Body of pancreas (tissue), 4 donors: Measurements from ENCODE around the gene DENND5B. TPM values are rescaled to one million over a fixed set of nuclear protein-coding genes. Genes with fewer than 3 reads are reported as not detected.
"Not testable (repeated sequence)": the region's sequence is repeated elsewhere in the genome, so short reads cannot be mapped to it uniquely, and the experiment has no call there.

Experiments
- ATAC-seq: fragments of 150-250 bp; one replicate; pipeline ENCODE4 v1.9.1; 2016
- DNase-seq, 4 donors: peaks; one replicate each; pipeline ENCODE4 v3.0.0-alpha.2; 2019
- H3K27ac ChIP-seq, 4 donors: fragments of 200-600 bp; sonication (generic); 1 replicate in 3 of 4; 2 replicates in 1 of 4; pipeline versions ENCODE4 v1.5.1 to v1.6.1; 2016 to 2019; ENCODE audit warnings: mild to moderate bottlenecking in 1 of 4, mixed read lengths in 1 of 4, moderate library complexity in 1 of 4
- H3K27me3 ChIP-seq, 2 donors: fragments of 200-600 bp; sonication (generic); one replicate each; pipeline ENCODE4 v1.6.0; 2016; ENCODE audit warnings: mild to moderate bottlenecking in 1 of 2
- H3K36me3 ChIP-seq, 2 donors: fragments of 200-600 bp; sonication (generic); replicated peaks in 1 of 2; 2 replicates each; pipeline ENCODE4 v1.5.1; 2016; ENCODE audit warnings: low read depth in 2 of 2; ENCODE audit not compliant: insufficient read depth in 1 of 2
- H3K4me1 ChIP-seq: fragments of 200-600 bp; sonication (generic); one replicate; pipeline ENCODE4 v1.6.0; 2016
- H3K4me3 ChIP-seq, 2 donors: fragments of 200-600 bp; sonication (generic); 1 replicate in 1 of 2; 2 replicates in 1 of 2; pipeline ENCODE4 v1.5.1; 2016 to 2019
- H3K9me3 ChIP-seq, 3 donors: fragments of 200-600 bp; sonication (generic); 1 replicate in 2 of 3; 2 replicates in 1 of 3; pipeline ENCODE4 v1.5.1; 2016
- CTCF ChIP-seq, 7 experiments: fragments of 450-650 bp in 4 of 7; fragments of 200-600 bp in 3 of 7; sonication (generic) in 3 of 7; IDR thresholded peaks; one replicate each; pipeline ENCODE4 v1.5.1; 2016 to 2019; ENCODE audit warnings: antibody characterized with exemption in 7 of 7
- POLR2A ChIP-seq, 3 donors: fragments of 450-650 bp; IDR thresholded peaks; one replicate each; pipeline ENCODE4 v1.6.1; 2016; ENCODE audit warnings: antibody characterized with exemption in 3 of 3, mild to moderate bottlenecking in 2 of 3
- WGBS, 2 donors: methylation state at CpG; one replicate each; pipeline ENCODE4 v1.1.5; 2017; 5-methylcytosine and 5-hydroxymethylcytosine counted together
- intact Hi-C: fragments of 100-400 bp; cut with DNase I; formaldehyde crosslinking; loops from one replicate; pipeline ENCODE4 v1.15.1; 2023
- total RNA-seq, 2 donors: library from RNA; depleted of rRNA; stranded (reverse); fragments of >200 nt; gene quantifications; one replicate each; pipeline ENCODE4 v1.1.0, GENCODE V29; 2016

DENND5B gene
- total RNA-seq, 2 donors from 2014 or later: 8.8 to 32.0 TPM

GRCh38 chr12:31622038-31622437 lies 31.1 kb upstream of the DENND5B start:
- DNase-seq (no peak), ATAC-seq (no peak)
- WGBS, 2 donors: 87 to 96% methylated on average over 4 of the region's 4 CpGs
- TF ChIP-seq CTCF (IDR thresholded peaks at IDR 0.05) (no peak), POLR2A (IDR thresholded peaks at IDR 0.05) (no peak)
- Histone ChIP-seq H3K9me3 (no peaks in the 10 kb centered on the region), H3K36me3 (no peaks in the 10 kb centered on the region), H3K27me3 (no peaks in the 10 kb centered on the region), H3K4me1 (no peaks in the 10 kb centered on the region), H3K27ac (no peak overlapping the region), H3K4me3 (no peak overlapping the region)
- intact Hi-C loops: no loop called here

- DNase-seq: no peak
- intact Hi-C loops: no loop called here
- Histone ChIP-seq H3K27ac (no peak overlapping the region), H3K9me3 (no peaks in the 10 kb centered on the region), H3K27me3 (no peaks in the 10 kb centered on the region), H3K4me3 (no peak overlapping the region), H3K4me1 (no peaks in the 10 kb centered on the region), H3K36me3 (no peaks in the 10 kb centered on the region)
- 97 to 100% methylated on average over 2 of the region's 2 CpGs for WGBS, 2 donors
- TF ChIP-seq POLR2A (IDR thresholded peaks at IDR 0.05) (no peak), CTCF (IDR thresholded peaks at IDR 0.05) (no peak)
- ATAC-seq: no peak
Observed at GRCh38 chr12:31620311-31620710, 29.4 kb upstream of the DENND5B start.

GRCh38 chr12:31618228-31619025 lies 27.5 kb upstream of the DENND5B start:
- Histone ChIP-seq H3K27me3 (no peaks in the 10 kb centered on the region), H3K4me3 (no peak overlapping the region), H3K9me3 (no peaks in the 10 kb centered on the region), H3K36me3 (no peaks in the 10 kb centered on the region), H3K4me1 (no peaks in the 10 kb centered on the region), H3K27ac (no peak overlapping the region)
- intact Hi-C loops: no loop called here
- DNase-seq (no peak), ATAC-seq (no peak)
- TF ChIP-seq POLR2A (IDR thresholded peaks at IDR 0.05): no peak
- WGBS, 2 donors: 88 to 89% methylated on average over 3 of the region's 3 CpGs

GRCh38 chr12:31612819-31613218 lies 21.9 kb upstream of the DENND5B start:
- Histone ChIP-seq H3K36me3 (no peaks in the 10 kb centered on the region), H3K27me3 (no peaks in the 10 kb centered on the region), H3K9me3 (no peaks in the 10 kb centered on the region), H3K27ac (no peak overlapping the region), H3K4me3 (no peak overlapping the region), H3K4me1 (no peaks in the 10 kb centered on the region)
- DNase-seq: no peak
- ATAC-seq: no peak
- TF ChIP-seq CTCF (IDR thresholded peaks at IDR 0.05): no peak
- TF ChIP-seq POLR2A (IDR thresholded peaks at IDR 0.05): no peak
- WGBS, 2 donors: 78 to 82% methylated on average over 2 of the region's 2 CpGs
- intact Hi-C loops: no loop called here

- intact Hi-C loops, H3K27ac ChIP-seq, H3K27me3 ChIP-seq, H3K4me3 ChIP-seq, DNase-seq, H3K9me3 ChIP-seq, H3K4me1 ChIP-seq, ATAC-seq, H3K36me3 ChIP-seq: not testable (repeated sequence)
- WGBS, 2 donors: 68 to 73% methylated on average over 2 of the region's 2 CpGs
Observed at GRCh38 chr12:31608299-31608698, 17.4 kb upstream of the DENND5B start.

- H3K4me1 ChIP-seq: no peaks in the 10 kb centered on the region
- TF ChIP-seq POLR2A (IDR thresholded peaks at IDR 0.05): no peak
- no peak for TF ChIP-seq CTCF (IDR thresholded peaks at IDR 0.05)
- H3K4me3 ChIP-seq: no peak overlapping the region
- no peak overlapping the region for H3K27ac ChIP-seq
- intact Hi-C loops: no loop called here
- WGBS, 2 donors: 52% methylated on average over 2 of the region's 2 CpGs
- no peaks in the 10 kb centered on the region for H3K36me3 ChIP-seq
- DNase-seq: no peak
- ATAC-seq: no peak
- no peaks in the 10 kb centered on the region for H3K27me3 ChIP-seq
- H3K9me3 ChIP-seq: no peaks in the 10 kb centered on the region
Observed at GRCh38 chr12:31605531-31605930, 14.6 kb upstream of the DENND5B start.
